Measurements from ENCODE around the gene XXYLT1.

GRCh38 chr3:195162033-195162669 lies 108.8 kb downstream of the XXYLT1 start:
- TF ChIP-seq POLR2A (IDR thresholded peaks at IDR 0.05) = no peak
- TF ChIP-seq CTCF (IDR thresholded peaks at IDR 0.05) = no peak
